HT-29 (cell line): ENCODE data around the gene SGK1. TPM values are rescaled to one million over a fixed set of nuclear protein-coding genes. Genes with fewer than 3 reads are reported as not detected.
A peak's percentile ranks its signal among the peaks of the same experiment; 100 is the strongest.

ENCODE experiments used
- DNase-seq: peaks from one replicate; pipeline ENCODE4 v3.0.0-alpha.2; 2015; ENCODE audit warnings: low spot score
- total RNA-seq: library from RNA; depleted of rRNA; stranded (reverse); fragments of >200 nt; shearing (Covaris generic); gene quantifications from 2 replicates; pipeline ENCODE4 v1.2.3, GENCODE V29; 2014

SGK1 gene
- total RNA-seq, 1 experiment from 2014 or later, result 186 TPM

- DNase-seq, result no peak
Measured at GRCh38 chr6:134172020-134172705, 145.7 kb downstream of the SGK1 start.

GRCh38 chr6:134171517-134171916 is 146.4 kb downstream of the SGK1 start:
- no peak for DNase-seq

GRCh38 chr6:134170844-134171243 is 147.1 kb downstream of the SGK1 start:
- no peak for DNase-seq

- DNase-seq, result no peak
Measured at GRCh38 chr6:134169871-134170486, 147.9 kb downstream of the SGK1 start.

GRCh38 chr6:134168590-134169208 is 149.2 kb downstream of the SGK1 start:
- peak; percentile 15 for DNase-seq

DNA sequence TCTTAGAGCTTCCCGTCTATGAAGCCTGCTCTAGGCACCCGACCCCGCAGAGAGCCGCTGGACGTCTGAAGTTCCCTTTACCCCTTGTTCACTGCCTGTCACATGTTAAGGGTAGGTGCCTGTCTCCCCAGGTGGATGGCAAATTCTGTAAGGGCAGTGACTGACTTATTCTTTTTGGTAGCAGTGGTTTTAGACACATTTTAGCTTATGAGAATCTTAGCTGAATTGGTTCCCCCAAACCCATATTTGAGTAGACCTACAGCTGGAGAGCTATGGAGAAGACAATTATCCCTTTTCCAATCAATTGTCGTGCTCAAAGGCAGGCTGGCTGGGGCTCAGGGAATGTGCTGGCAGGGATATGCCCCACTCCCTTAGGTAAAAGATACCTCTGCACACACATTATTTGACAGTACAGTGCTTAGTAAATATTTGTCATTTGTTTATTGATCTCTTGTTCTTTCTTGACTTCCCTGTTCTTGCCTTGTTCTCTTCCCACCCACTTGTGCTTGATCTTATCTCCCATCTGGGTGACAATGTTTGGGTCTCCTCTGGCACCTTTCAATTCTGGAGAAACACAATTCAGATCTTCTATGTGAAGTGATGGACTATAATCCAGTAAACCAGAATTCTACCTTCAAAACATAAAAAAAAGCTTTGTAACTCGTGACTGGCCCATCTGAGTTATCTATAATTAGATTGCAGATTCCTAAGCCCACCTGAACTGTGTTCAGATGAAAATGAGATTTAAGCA is 151.2 kb downstream of the SGK1 start:
- peak; percentile 51 for DNase-seq

DNA sequence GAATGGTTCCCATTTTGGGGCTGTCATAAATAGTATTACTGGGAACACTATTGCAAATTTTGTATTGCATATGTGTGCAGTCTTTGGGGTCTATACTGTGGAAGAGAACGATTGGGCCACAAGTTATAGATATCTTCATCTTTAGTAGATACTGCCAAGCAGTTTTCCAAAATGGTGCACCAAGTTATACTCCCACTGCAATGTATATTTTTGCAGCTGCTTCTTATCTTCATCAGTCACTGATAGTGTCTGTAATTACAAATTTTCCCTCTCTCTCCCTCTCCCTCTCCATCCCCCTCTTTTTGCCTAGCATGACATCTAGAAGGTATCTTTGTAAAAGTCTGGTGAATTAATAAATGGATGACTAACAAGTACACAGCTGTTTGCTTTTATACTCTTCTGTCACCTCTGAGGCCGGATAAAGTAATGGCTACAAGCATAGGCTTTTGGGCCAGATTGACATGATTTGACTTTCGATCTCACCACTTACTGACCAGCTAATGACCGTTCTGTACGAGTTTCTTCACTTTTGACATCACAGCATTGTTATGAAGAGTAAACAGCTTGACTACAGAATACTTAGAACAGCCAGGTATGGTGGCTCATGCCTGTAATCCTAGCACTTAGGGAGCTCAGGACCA is 152.2 kb downstream of the SGK1 start:
- no peak for DNase-seq

GRCh38 chr6:134164300-134164699 is 153.6 kb downstream of the SGK1 start:
- no peak for DNase-seq

GRCh38 chr6:134162932-134163331 is 155.0 kb downstream of the SGK1 start:
- peak; percentile 40 for DNase-seq

DNA sequence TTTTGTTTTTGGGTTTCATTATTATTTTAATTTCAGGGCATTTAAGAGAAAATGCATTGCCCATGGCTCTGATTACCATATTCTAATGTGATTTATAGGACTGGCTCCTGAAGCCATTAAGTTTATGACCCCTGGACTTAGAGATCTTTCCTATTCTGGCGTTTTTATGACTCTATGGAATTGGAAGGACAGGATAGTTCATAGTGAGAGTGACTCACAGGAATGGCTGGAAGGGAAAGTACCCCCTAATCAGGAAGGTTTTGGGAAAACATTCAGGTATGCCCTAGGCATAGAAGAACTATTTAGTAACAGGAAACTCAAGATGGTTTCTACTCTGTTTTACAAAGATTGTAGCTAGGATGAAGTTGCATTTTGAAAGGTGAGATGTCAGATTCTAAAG is 156.9 kb downstream of the SGK1 start:
- DNase-seq, result peak; percentile 31

DNA sequence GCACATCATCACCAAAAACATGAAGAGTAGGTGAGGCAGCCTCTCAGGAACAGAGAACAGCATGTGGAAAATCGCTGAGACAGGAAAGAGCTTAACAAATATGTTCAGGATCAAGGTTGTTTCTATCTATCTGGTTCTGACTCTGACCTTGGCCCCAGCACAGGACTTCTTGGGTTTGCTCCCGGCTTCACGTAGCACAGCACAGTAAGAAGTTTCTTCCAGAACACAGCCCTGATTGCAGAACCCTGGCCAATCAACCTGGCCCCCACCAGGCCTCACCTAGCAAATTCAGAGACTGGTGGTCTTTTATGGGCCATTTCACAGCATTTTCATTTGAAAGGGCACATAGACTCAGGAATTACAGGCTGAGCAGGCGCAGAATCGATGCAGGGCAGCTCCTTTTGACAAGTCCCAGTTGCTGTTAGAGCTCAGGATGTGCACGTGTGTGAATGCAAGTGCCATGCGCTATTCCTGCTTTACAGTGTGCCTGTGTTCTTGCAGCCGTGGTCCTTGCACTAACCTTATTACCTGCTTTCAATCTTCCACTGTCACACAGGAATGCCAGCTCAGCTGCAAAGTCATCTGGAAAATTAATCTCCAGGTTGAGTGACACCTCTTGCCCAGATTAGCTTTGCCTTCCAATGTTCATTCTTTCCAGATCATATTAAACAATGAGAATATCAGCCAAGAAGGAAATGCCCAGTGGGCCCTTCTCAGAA is 165.0 kb downstream of the SGK1 start:
- DNase-seq, result no peak

DNA sequence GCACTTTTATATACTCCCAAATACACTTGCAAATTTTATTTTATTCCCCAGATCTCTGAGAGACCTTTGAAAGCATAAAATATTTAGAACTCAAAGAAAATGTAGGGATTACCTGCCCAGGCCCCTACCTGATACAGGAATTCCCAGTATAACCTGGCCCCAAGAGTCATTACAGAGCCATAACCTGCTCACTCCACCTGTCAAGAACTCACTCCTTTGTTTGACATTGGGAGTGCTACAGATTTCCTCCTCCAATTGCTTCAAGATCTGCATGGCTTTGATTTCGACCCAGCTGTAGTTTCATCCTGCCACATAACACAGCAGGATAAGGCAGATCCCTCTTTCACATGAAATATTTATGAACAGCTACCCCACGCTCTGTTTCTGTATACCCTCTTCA is 169.3 kb downstream of the SGK1 start:
- DNase-seq, result no peak

GRCh38 chr6:134147034-134147533 is 170.8 kb downstream of the SGK1 start:
- no peak for DNase-seq

DNA sequence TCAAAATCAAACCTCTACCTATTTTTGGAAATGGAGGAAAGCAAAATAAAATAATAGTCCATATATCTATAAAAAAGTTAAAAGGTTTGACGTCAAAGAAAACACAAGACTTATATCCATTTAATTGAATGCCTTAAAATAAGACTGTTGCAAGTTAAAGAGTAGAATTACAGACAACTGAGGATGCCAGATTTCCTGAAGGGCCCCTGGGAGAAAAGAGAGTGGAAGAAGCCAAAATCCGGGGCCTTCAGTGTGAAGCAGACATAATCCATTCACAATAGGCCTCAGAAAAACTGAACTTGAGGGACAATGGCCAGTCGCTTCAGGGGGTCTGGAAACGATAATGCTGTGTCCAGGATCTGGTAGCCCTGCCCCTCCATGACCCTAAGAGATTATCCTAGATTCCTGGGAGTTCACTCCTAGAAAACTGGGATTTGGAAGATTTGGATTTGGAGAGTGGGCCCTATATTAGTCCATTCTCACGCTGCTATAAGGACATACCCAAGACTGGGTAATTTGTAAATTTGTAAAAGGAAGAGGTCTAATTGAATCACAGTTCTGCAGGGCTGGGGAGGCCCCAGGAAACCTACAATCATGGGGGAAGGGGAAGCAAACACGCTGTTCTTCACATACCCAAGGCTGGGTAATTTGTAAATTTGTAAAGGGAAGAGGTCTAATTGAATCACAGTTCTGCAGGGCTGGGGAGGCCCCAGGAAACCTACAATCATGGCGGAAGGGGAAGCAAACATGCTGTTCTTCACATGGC is 171.5 kb downstream of the SGK1 start:
- no peak for DNase-seq

DNA sequence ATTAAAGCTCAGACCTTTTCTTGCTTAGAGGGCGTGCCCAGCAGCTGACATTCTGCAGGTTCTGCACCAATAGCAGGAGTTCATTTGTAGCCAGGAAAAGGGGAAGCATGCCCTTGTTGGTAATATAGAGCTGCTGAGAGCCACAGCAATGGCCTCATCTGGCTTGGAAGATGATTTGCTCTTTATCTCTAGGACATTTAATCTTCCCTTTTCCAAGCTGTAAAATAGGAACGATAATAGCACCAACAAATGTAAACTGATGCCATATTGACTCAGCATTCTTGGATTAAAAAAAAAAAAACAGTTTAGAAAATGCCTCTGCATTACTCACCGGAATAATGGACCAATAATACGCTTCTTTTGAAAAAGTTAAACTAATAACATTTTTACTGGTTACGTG is 172.1 kb downstream of the SGK1 start:
- DNase-seq, result no peak

GRCh38 chr6:134138226-134138975 is 179.5 kb downstream of the SGK1 start:
- DNase-seq, result no peak

GRCh38 chr6:134134654-134135053 is 183.3 kb downstream of the SGK1 start:
- no peak for DNase-seq

DNA sequence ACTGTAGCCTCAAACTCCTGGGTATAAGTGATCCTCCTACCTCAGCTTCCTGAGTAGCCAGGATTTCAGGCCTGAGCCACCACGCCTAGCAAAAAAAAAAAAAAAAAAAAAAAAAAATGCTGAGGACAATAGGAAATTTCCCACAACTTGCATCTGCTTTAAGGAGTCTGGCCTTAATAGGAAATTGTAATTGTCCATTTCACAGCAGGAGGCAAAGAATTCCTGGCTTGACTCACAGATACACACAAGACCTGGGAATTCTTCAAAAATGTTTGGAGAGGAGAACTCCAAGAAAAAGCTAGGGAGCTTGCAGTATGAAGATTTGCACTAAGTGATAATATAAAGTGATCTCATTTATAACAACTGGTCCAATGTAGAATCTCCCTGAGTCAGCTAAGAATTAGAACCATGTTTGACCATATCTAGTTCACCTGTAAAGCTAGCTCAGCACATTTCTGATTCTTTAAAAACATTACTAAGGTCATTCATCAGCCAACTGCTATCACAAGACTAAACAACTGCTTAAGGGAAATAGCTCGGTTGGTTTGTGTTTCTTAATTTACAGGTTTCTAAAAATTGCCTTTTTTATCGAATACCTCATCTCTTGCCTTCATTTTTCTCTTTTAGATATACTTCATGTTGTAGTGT is 185.3 kb downstream of the SGK1 start:
- no peak for DNase-seq
